ENCODE measurements around the gene ARGLU1. TPM values are rescaled to one million over a fixed set of nuclear protein-coding genes. Genes with fewer than 3 reads are reported as not detected.

The ARGLU1 gene
- total RNA-seq, 4 donors from 2014 or later = 10.0 to 41.1 (median 12.9) TPM

DNA sequence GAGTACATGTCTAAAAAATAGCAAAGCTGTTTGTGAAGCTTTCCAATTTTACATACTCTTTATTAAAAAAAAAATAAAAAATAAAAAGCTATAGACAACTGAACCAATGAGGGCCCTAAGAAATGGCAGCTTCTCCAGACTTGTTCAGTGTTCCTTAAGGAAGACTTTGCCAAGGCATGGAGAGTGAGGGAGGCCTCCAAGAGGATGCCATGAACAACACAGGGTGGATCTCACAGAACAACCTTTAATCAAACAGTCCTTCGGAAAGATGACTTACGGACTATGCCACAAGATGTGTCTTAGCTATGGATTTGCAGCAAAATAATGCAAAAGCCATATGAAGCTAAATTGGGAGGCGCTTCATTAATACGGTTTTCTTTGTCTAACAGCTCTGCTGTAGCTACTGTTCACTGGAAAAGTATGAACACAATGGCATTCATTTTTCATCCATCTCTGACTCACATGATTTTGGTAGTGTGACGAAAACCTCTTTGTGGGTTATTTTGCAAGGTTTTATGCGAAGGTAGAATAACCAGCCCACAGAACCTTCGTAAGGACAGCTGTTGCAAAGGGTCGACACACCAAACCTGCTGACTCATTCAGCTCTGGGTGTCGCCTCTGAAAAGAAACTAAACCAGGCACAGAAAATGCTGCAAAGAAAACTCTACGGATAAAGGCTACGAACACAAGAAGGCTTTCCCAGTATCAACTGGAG, 60.2 kb downstream of the ARGLU1 start:
- peak; percentile 54 to 78 for ATAC-seq
- H3K27me3 ChIP-seq = no peaks in the 10 kb centered on the region
- TF ChIP-seq POLR2A (IDR thresholded peaks at IDR 0.05) = no peak
- TF ChIP-seq, protein P1, sequence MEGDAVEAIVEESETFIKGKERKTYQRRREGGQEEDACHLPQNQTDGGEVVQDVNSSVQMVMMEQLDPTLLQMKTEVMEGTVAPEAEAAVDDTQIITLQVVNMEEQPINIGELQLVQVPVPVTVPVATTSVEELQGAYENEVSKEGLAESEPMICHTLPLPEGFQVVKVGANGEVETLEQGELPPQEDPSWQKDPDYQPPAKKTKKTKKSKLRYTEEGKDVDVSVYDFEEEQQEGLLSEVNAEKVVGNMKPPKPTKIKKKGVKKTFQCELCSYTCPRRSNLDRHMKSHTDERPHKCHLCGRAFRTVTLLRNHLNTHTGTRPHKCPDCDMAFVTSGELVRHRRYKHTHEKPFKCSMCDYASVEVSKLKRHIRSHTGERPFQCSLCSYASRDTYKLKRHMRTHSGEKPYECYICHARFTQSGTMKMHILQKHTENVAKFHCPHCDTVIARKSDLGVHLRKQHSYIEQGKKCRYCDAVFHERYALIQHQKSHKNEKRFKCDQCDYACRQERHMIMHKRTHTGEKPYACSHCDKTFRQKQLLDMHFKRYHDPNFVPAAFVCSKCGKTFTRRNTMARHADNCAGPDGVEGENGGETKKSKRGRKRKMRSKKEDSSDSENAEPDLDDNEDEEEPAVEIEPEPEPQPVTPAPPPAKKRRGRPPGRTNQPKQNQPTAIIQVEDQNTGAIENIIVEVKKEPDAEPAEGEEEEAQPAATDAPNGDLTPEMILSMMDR (IDR thresholded peaks at IDR 0.05 in 4 of 5, conservative IDR thresholded peaks at IDR 0.05 in 1 of 5) = no peak
- peak overlapping the region in 3 of 4 donors; percentile 1 to 21 (median 12) for H3K4me3 ChIP-seq
- intact Hi-C loops (cut with DNase I; ENCODE audit: low total_unique reads) (no loop called here), in situ Hi-C loops (cut with MboI; ENCODE audit: low sequenced_read_pairs in 4 of 4) (no loop called here)
- H3K27ac ChIP-seq = peak overlapping the region; percentile 31 to 53 (median 44)
- peaks cover 0 to 5% of the 10 kb centered on the region in 2 donors for H3K36me3 ChIP-seq
- DNase-seq = no peak
- H3K9me3 ChIP-seq = no peaks in the 10 kb centered on the region
- peaks cover 30 to 31% of the 10 kb centered on the region in 2 donors for H3K4me1 ChIP-seq

DNA sequence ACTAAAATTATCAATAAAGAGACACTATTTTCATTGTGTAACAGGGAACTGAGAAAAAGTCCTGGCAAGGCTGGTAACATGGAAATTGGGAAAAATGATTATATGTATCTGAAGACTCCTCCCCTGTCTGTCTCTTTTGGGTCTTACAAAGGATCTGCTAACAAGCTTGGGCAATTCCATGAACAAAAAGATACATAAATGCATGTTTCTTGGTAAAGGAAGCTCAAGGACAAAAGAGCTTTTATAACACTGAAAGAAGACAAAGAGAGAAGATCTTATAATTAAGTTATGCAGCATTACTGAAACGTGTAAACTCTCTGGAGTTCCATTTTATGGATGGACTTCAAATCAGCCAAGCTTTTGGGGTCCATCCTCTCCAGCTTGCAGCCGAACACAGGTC, 61.7 kb downstream of the ARGLU1 start:
- peaks cover 29 to 30% of the 10 kb centered on the region in 2 donors for H3K4me1 ChIP-seq
- H3K27ac ChIP-seq = no peak overlapping the region
- H3K4me3 ChIP-seq = no peak overlapping the region
- intact Hi-C loops (cut with DNase I; ENCODE audit: low total_unique reads) (no loop called here), in situ Hi-C loops (cut with MboI; ENCODE audit: low sequenced_read_pairs in 4 of 4) (no loop called here)
- ATAC-seq (no peak), DNase-seq (no peak)
- no peaks in the 10 kb centered on the region for H3K27me3 ChIP-seq
- H3K36me3 ChIP-seq = peaks cover 0 to 5% of the 10 kb centered on the region in 2 donors
- TF ChIP-seq, protein P1 (IDR thresholded peaks at IDR 0.05 in 4 of 5, conservative IDR thresholded peaks at IDR 0.05 in 1 of 5) = no peak
- no peak for TF ChIP-seq POLR2A (IDR thresholded peaks at IDR 0.05)
- no peaks in the 10 kb centered on the region for H3K9me3 ChIP-seq

DNA sequence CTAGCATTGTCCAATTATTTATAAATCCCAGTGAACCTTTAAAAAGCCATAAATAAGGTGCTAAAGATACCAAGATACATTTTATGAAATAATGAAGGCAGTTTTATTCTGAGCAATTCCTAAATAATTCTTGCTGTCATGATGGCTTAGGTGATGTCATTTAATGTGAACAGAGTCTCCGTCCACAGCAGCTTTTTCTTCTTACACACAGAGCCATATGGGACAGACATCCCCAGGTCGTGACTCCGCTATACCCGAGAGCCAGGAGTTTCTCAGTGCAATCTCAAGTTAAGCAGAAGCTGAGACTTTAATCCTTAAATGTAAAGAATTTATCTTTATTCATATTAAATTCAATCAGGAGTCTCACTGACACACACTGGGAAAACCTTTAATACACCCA, 62.2 kb downstream of the ARGLU1 start:
- H3K4me3 ChIP-seq = no peak overlapping the region
- peaks cover 30% of the 10 kb centered on the region in 2 donors for H3K4me1 ChIP-seq
- H3K36me3 ChIP-seq = peaks cover 0 to 5% of the 10 kb centered on the region in 2 donors
- in situ Hi-C loops (cut with MboI; ENCODE audit: low sequenced_read_pairs in 4 of 4) (no loop called here), intact Hi-C loops (cut with DNase I; ENCODE audit: low total_unique reads) (no loop called here)
- TF ChIP-seq, protein P1 (IDR thresholded peaks at IDR 0.05 in 4 of 5, conservative IDR thresholded peaks at IDR 0.05 in 1 of 5) = no peak
- no peak for TF ChIP-seq POLR2A (IDR thresholded peaks at IDR 0.05)
- H3K27me3 ChIP-seq = no peaks in the 10 kb centered on the region
- ATAC-seq (no peak), DNase-seq (no peak)
- no peak overlapping the region for H3K27ac ChIP-seq
- H3K9me3 ChIP-seq = no peaks in the 10 kb centered on the region

DNA sequence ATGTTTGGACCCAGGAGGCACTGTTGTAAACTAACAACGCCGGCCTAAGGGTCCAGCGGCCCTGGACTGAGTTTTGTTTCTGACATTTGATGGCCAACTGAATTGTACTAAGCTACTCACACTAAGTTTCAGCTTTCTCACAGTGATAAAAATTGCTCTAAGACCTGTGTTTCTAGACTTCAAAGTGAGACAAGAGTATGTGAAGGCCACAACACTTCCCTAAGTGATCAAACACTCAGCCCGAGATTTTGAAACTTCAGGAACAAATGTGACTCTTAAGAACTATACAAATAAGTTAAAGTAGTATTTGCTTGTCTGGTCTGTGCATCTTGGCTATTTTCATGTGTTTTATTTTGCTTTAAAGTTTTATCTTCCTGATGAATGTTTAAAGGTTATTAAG, 62.6 kb downstream of the ARGLU1 start:
- H3K27ac ChIP-seq = no peak overlapping the region
- TF ChIP-seq, protein P1 (IDR thresholded peaks at IDR 0.05 in 4 of 5, conservative IDR thresholded peaks at IDR 0.05 in 1 of 5) = no peak
- no peak for TF ChIP-seq POLR2A (IDR thresholded peaks at IDR 0.05)
- no peaks in the 10 kb centered on the region for H3K9me3 ChIP-seq
- no peak for DNase-seq
- H3K4me1 ChIP-seq = peaks cover 34% of the 10 kb centered on the region in 2 donors
- no peak for ATAC-seq
- in situ Hi-C loops (cut with MboI; ENCODE audit: low sequenced_read_pairs in 4 of 4) (no loop called here), intact Hi-C loops (cut with DNase I; ENCODE audit: low total_unique reads) (no loop called here)
- peaks cover 0 to 1% of the 10 kb centered on the region in 2 donors for H3K36me3 ChIP-seq
- H3K27me3 ChIP-seq = no peaks in the 10 kb centered on the region
- no peak overlapping the region for H3K4me3 ChIP-seq

Measured in gastrocnemius medialis (tissue), 4 donors.